CD14-positive monocyte (primary cell): Measurements from ENCODE around the gene MRLN. TPM values are rescaled to one million over a fixed set of nuclear protein-coding genes. Genes with fewer than 3 reads are reported as not detected.

Experiments
- DNase-seq, 3 donors: peaks; one replicate each; pipeline ENCODE4 v3.0.0-alpha.2; 2011 to 2022
- H2AFZ ChIP-seq: 2 replicates; pipeline ENCODE4 v1.6.0; 2012; ENCODE audit warnings: mild to moderate bottlenecking, low read depth, low read length, inconsistent platforms; ENCODE audit not compliant: insufficient read depth, poor library complexity, severe bottlenecking
- H3K27ac ChIP-seq, 2 donors: 1 replicate in 1 of 2; 2 replicates in 1 of 2; pipeline ENCODE4 v1.5.1; 2012 to 2013; ENCODE audit warnings: low read length in 2 of 2, control low read depth in 1 of 2, inconsistent platforms in 1 of 2, low read depth in 1 of 2, mild to moderate bottlenecking in 1 of 2
- H3K27me3 ChIP-seq, 2 donors: one replicate each; pipeline versions ENCODE4 v1.6.0 to v1.6.1; 2011 to 2013; ENCODE audit warnings: low read length in 2 of 2; ENCODE audit not compliant: control insufficient read depth in 2 of 2, insufficient read depth in 2 of 2
- H3K36me3 ChIP-seq, 2 donors: replicated peaks in 1 of 2; 1 replicate in 1 of 2; 2 replicates in 1 of 2; pipeline versions ENCODE4 v1.5.1 to v1.6.1; 2012 to 2013; ENCODE audit warnings: low read length in 2 of 2, control low read depth in 1 of 2, inconsistent platforms in 1 of 2, mild to moderate bottlenecking in 1 of 2; ENCODE audit not compliant: insufficient read depth in 2 of 2, control insufficient read depth in 1 of 2
- H3K4me1 ChIP-seq, 2 donors: 1 replicate in 1 of 2; 2 replicates in 1 of 2; pipeline versions ENCODE4 v1.5.1 to v1.6.1; 2012 to 2013; ENCODE audit warnings: low read length in 2 of 2, control low read depth in 1 of 2, inconsistent platforms in 1 of 2, mild to moderate bottlenecking in 1 of 2, moderate library complexity in 1 of 2; ENCODE audit not compliant: insufficient read depth in 2 of 2, control insufficient read depth in 1 of 2
- H3K4me2 ChIP-seq: replicated peaks from 2 replicates; pipeline ENCODE3; 2012; ENCODE audit warnings: low read length, moderate library complexity, mild to moderate bottlenecking; ENCODE audit not compliant: poor library complexity, severe bottlenecking; ENCODE audit errors: extremely low read depth
- H3K4me3 ChIP-seq, 3 experiments: fragments of 200-600 bp in 1 of 3; sonication (generic) in 1 of 3; replicated peaks in 1 of 3; 1 replicate in 2 of 3; 2 replicates in 1 of 3; pipeline ENCODE4 v1.5.1; 2011 to 2013; ENCODE audit warnings: low read length in 3 of 3, mild to moderate bottlenecking in 3 of 3, control low read depth in 2 of 3, low read depth in 2 of 3, inconsistent platforms in 1 of 3, moderate library complexity in 1 of 3
- H3K79me2 ChIP-seq: 2 replicates; pipeline ENCODE4 v1.6.0; 2012; ENCODE audit warnings: mild to moderate bottlenecking, control low read depth, inconsistent platforms, low read length, moderate library complexity; ENCODE audit not compliant: insufficient read depth
- H3K9ac ChIP-seq: 2 replicates; pipeline ENCODE4 v1.6.0; 2017; ENCODE audit warnings: low read length, mild to moderate bottlenecking; ENCODE audit not compliant: insufficient read depth, poor library complexity, severe bottlenecking
- H3K9me3 ChIP-seq, 2 donors: replicated peaks in 1 of 2; 1 replicate in 1 of 2; 2 replicates in 1 of 2; pipeline versions ENCODE4 v1.5.1 to v1.6.1; 2012 to 2013; ENCODE audit warnings: low read length in 2 of 2, control low read depth in 1 of 2; ENCODE audit not compliant: control insufficient read depth in 1 of 2, insufficient read depth in 1 of 2
- H4K20me1 ChIP-seq: 2 replicates; pipeline ENCODE4 v1.6.0; 2012; ENCODE audit warnings: mild to moderate bottlenecking, low read length, control low read depth, moderate library complexity; ENCODE audit not compliant: insufficient read depth
- H3K27ac Mint-ChIP-seq, 7 donors: one replicate each; pipeline ENCODE4 v1.8.0; 2020; ENCODE audit warnings: mild to moderate bottlenecking in 7 of 7, mixed read lengths in 7 of 7, moderate library complexity in 6 of 7, inconsistent platforms in 2 of 7
- H3K27me3 Mint-ChIP-seq, 3 donors: one replicate each; pipeline ENCODE4 v1.8.0; 2021 to 2022; ENCODE audit warnings: low read depth in 3 of 3, mild to moderate bottlenecking in 3 of 3, mixed read lengths in 3 of 3, moderate library complexity in 3 of 3, inconsistent platforms in 1 of 3
- H3K36me3 Mint-ChIP-seq, 2 donors: one replicate each; pipeline ENCODE4 v1.8.0; 2020; ENCODE audit warnings: mixed read lengths in 2 of 2, inconsistent platforms in 1 of 2, mild to moderate bottlenecking in 1 of 2
- H3K4me1 Mint-ChIP-seq: one replicate; pipeline ENCODE4 v1.8.0; 2020; ENCODE audit warnings: mild to moderate bottlenecking, mixed read lengths
- H3K4me3 Mint-ChIP-seq, 2 donors: one replicate each; pipeline ENCODE4 v1.8.0; 2020; ENCODE audit warnings: mild to moderate bottlenecking in 2 of 2, mixed read lengths in 2 of 2, moderate library complexity in 1 of 2
- H3K9me3 Mint-ChIP-seq, 7 donors: one replicate each; pipeline ENCODE4 v1.8.0; 2020 to 2022; ENCODE audit warnings: mixed read lengths in 7 of 7, mild to moderate bottlenecking in 6 of 7, moderate library complexity in 6 of 7, inconsistent platforms in 2 of 7
- WGBS: methylation state at CpG from one replicate; pipeline ENCODE4 v1.1.5; 2013; ENCODE audit warnings: missing lambda C conversion rate; ENCODE audit not compliant: insufficient coverage; 5-methylcytosine and 5-hydroxymethylcytosine counted together
- intact Hi-C, 2 donors: fragments of 100-400 bp; cut with micrococcal nuclease; formaldehyde crosslinking; loops; one replicate each; pipeline versions ENCODE4 v1.15.0 to v1.15.1; 2023
- polyA plus RNA-seq, 3 donors: library from polyadenylated mRNA; depleted of rRNA in 1 of 3; unstranded in 2 of 3; stranded (reverse) in 1 of 3; fragments of 300-500 nt in 2 of 3; fragments of >200 nt in 1 of 3; fragmentation: Illumina TruSeq in 2 of 3; gene quantifications; 1 replicate in 2 of 3; 2 replicates in 1 of 3; pipeline ENCODE4 v1.2.3, GENCODE V29; 2012 to 2021
- TF ChIP-seq, protein P1 (sequence below): fragments of 200-600 bp; IDR thresholded peaks from one replicate; pipeline ENCODE4 v1.8.0; 2022; ENCODE audit warnings: antibody characterized with exemption, mild to moderate bottlenecking

Gene MRLN
- polyA plus RNA-seq, 3 donors = not detected

DNA sequence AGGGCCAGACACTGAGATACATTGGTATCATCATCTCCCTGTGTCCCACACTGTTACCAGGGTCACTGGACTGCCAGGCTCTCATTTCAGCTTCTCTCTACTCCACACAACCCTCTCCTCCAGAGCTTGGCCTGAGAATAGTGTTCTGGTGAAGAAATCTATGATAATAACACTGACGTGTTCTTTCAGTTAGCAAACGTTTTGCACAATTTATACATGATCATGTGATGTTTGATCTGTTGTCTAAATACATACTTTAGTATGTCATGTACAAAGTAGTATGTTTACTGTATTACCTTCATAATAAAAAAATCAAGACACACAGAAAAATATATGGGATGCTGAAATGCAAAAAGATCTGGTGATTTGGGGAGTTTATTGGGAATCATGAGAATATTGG is 48.6 kb downstream of the MRLN start:
- Histone ChIP-seq H2AFZ (no peak overlapping the region), H3K36me3 (no peaks in the 10 kb centered on the region), H3K4me3 (no peak overlapping the region), H3K27me3 (peaks cover 19 to 23% of the 10 kb centered on the region in 2 donors), H4K20me1 (no peaks in the 10 kb centered on the region), H3K9me3 (peaks cover 0 to 8% of the 10 kb centered on the region in 2 donors), H3K27ac (no peak overlapping the region), H3K4me1 (peaks cover 5 to 11% of the 10 kb centered on the region in 2 donors), H3K79me2 (no peaks in the 10 kb centered on the region), H3K9ac (no peak overlapping the region), H3K4me2 (no peak overlapping the region)
- Mint-ChIP-seq H3K4me3 (no peak overlapping the region), H3K36me3 (no peaks in the 10 kb centered on the region), H3K4me1 (peaks cover 4% of the 10 kb centered on the region), H3K27ac (no peak overlapping the region), H3K27me3 (peaks cover 14 to 26% (median 23%) of the 10 kb centered on the region in 3 donors), H3K9me3 (peaks cover 0 to 6% (median 0%) of the 10 kb centered on the region in 7 donors)
- no CpG with 5 or more reads among the region's 2 CpGs for whole genome bisulfite sequencing
- intact Hi-C loops = no loop called here
- no peak for DNase-seq
- TF ChIP-seq, protein P1, sequence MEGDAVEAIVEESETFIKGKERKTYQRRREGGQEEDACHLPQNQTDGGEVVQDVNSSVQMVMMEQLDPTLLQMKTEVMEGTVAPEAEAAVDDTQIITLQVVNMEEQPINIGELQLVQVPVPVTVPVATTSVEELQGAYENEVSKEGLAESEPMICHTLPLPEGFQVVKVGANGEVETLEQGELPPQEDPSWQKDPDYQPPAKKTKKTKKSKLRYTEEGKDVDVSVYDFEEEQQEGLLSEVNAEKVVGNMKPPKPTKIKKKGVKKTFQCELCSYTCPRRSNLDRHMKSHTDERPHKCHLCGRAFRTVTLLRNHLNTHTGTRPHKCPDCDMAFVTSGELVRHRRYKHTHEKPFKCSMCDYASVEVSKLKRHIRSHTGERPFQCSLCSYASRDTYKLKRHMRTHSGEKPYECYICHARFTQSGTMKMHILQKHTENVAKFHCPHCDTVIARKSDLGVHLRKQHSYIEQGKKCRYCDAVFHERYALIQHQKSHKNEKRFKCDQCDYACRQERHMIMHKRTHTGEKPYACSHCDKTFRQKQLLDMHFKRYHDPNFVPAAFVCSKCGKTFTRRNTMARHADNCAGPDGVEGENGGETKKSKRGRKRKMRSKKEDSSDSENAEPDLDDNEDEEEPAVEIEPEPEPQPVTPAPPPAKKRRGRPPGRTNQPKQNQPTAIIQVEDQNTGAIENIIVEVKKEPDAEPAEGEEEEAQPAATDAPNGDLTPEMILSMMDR = no peak

GRCh38 chr10:59702347-59702746 is 50.9 kb downstream of the MRLN start:
- Histone ChIP-seq H3K4me2 (no peak overlapping the region), H3K4me3 (no peak overlapping the region), H3K9ac (no peak overlapping the region), H2AFZ (no peak overlapping the region), H3K79me2 (no peaks in the 10 kb centered on the region), H3K36me3 (no peaks in the 10 kb centered on the region), H3K27me3 (no peaks in the 10 kb centered on the region), H3K27ac (no peak overlapping the region), H3K9me3 (no peaks in the 10 kb centered on the region), H3K4me1 (no peaks in the 10 kb centered on the region), H4K20me1 (no peaks in the 10 kb centered on the region)
- Mint-ChIP-seq H3K27me3 (peaks cover 1 to 9% (median 5%) of the 10 kb centered on the region in 3 donors), H3K4me1 (peaks cover 2% of the 10 kb centered on the region), H3K27ac (no peak overlapping the region), H3K9me3 (peaks cover 0 to 4% (median 0%) of the 10 kb centered on the region in 7 donors), H3K36me3 (no peaks in the 10 kb centered on the region), H3K4me3 (no peak overlapping the region)
- intact Hi-C loops = no loop called here
- TF ChIP-seq, protein P1 = no peak
- WGBS = 100% methylated on average over 1 of the region's 4 CpGs
- DNase-seq = no peak
